MCF 10A (cell line): ENCODE measurements around the gene GPC5. TPM values are rescaled to one million over a fixed set of nuclear protein-coding genes. Genes with fewer than 3 reads are reported as not detected.

ENCODE experiments used
- BruUV-seq: library from RNA; stranded (reverse); fragments of 400-500 nt; replicated peaks from 2 replicates; lab custom pipeline; 2021; lab: Mats Ljungman, UMichigan
- CTCF ChIA-PET: fragments of 300-600 bp; sonication (Branson Sonifier 250); formaldehyde crosslinking; extraction: SDS; loops from one replicate; lab custom pipeline; 2021; ENCODE audit warnings: antibody characterized with exemption, inconsistent platforms; lab: Yijun Ruan, JAX
- POLR2A ChIA-PET: fragments of 300-600, 350-650 bp; sonication (Branson Sonifier 250); formaldehyde crosslinking; extraction: SDS; loops from one replicate; lab custom pipeline; 2020; ENCODE audit warnings: antibody characterized with exemption, inconsistent platforms; lab: Yijun Ruan, JAX
- DNase-seq: peaks from one replicate; pipeline ENCODE4 v3.0.0-alpha.2; 2018; ENCODE audit not compliant: unreplicated experiment
- H3K27ac Mint-ChIP-seq: one replicate; pipeline ENCODE4 v1.8.0; 2022; ENCODE audit warnings: mild to moderate bottlenecking, low read depth, mixed read lengths; ENCODE audit not compliant: unreplicated experiment
- H3K27me3 Mint-ChIP-seq: one replicate; pipeline ENCODE4 v1.8.0; 2022; ENCODE audit warnings: mixed read lengths; ENCODE audit not compliant: insufficient read depth, unreplicated experiment
- H3K36me3 Mint-ChIP-seq: one replicate; pipeline ENCODE4 v1.8.0; 2022; ENCODE audit warnings: mild to moderate bottlenecking, moderate library complexity, mixed read lengths; ENCODE audit not compliant: insufficient read depth, unreplicated experiment
- H3K4me1 Mint-ChIP-seq: one replicate; pipeline ENCODE4 v1.8.0; 2022; ENCODE audit warnings: mixed read lengths; ENCODE audit not compliant: insufficient read depth, unreplicated experiment
- H3K4me3 Mint-ChIP-seq: one replicate; pipeline ENCODE4 v1.8.0; 2022; ENCODE audit warnings: mild to moderate bottlenecking, moderate library complexity, mixed read lengths; ENCODE audit not compliant: unreplicated experiment
- H3K9me3 Mint-ChIP-seq: one replicate; pipeline ENCODE4 v1.8.0; 2022; ENCODE audit warnings: mixed read lengths; ENCODE audit not compliant: unreplicated experiment
- CTCF ChIP-seq: fragments of 200-600 bp; IDR thresholded peaks from one replicate; pipeline ENCODE4 v1.8.0; 2022; ENCODE audit warnings: antibody characterized with exemption, mild to moderate bottlenecking; ENCODE audit not compliant: unreplicated experiment
- intact Hi-C: fragments of 100-400 bp; cut with micrococcal nuclease; formaldehyde crosslinking; loops from 2 replicates; pipeline ENCODE4 v1.14.1; 2022
- total RNA-seq: library from RNA; stranded (reverse); gene quantifications from 2 replicates; pipeline ENCODE4 v1.2.3, GENCODE V29; 2022

GPC5 gene
- total RNA-seq, 1 experiment from 2014 or later: not detected

- H3K4me3 Mint-ChIP-seq: no peak overlapping the region
- no peak overlapping the region for H3K27ac Mint-ChIP-seq
- intact Hi-C loops: no loop called here
- H3K9me3 Mint-ChIP-seq: no peaks in the 10 kb centered on the region
- TF ChIP-seq CTCF: no peak
- no peak for DNase-seq
- H3K36me3 Mint-ChIP-seq: no peaks in the 10 kb centered on the region
- no peaks in the 10 kb centered on the region for H3K4me1 Mint-ChIP-seq
- POLR2A ChIA-PET: no interaction called here
- no TSS peak for BruUV-seq
- CTCF ChIA-PET: no interaction called here
- H3K27me3 Mint-ChIP-seq: no peaks in the 10 kb centered on the region
Observed at GRCh38 chr13:92609376-92609775, 1211.0 kb downstream of the GPC5 start.

- H3K27ac Mint-ChIP-seq: no peak overlapping the region
- intact Hi-C loops: no loop called here
- no TSS peak for BruUV-seq
Observed at GRCh38 chr13:92612892-92613291, 1214.5 kb downstream of the GPC5 start.

GRCh38 chr13:92613921-92614320 lies 1215.5 kb downstream of the GPC5 start:
- Mint-ChIP-seq H3K27me3 (no peaks in the 10 kb centered on the region), H3K4me1 (no peaks in the 10 kb centered on the region), H3K27ac (no peak overlapping the region), H3K36me3 (no peaks in the 10 kb centered on the region), H3K4me3 (no peak overlapping the region), H3K9me3 (no peaks in the 10 kb centered on the region)
- TF ChIP-seq CTCF: no peak
- ChIA-PET POLR2A (interaction anchor here (0.8 kb wide), 1 partner anchor 9 kb away, joined by 4 read pairs; no protein-coding TSS in a partner anchor), CTCF (no interaction called here)
- no TSS peak for BruUV-seq
- no peak for DNase-seq
- intact Hi-C loops: no loop called here

More at GRCh38 chr13:92612892-92613291, 1214.5 kb downstream of the GPC5 start:
- no peak for DNase-seq
- no peak for TF ChIP-seq CTCF
- ChIA-PET CTCF (no interaction called here), POLR2A (no interaction called here)
- H3K36me3 Mint-ChIP-seq: no peaks in the 10 kb centered on the region
- H3K4me3 Mint-ChIP-seq: no peak overlapping the region
- H3K4me1 Mint-ChIP-seq: no peaks in the 10 kb centered on the region
- H3K9me3 Mint-ChIP-seq: no peaks in the 10 kb centered on the region
- no peaks in the 10 kb centered on the region for H3K27me3 Mint-ChIP-seq

- H3K36me3 Mint-ChIP-seq: no peaks in the 10 kb centered on the region
- no peak for TF ChIP-seq CTCF
- DNase-seq: no peak
- H3K27me3 Mint-ChIP-seq: no peaks in the 10 kb centered on the region
- H3K4me3 Mint-ChIP-seq: no peak overlapping the region
- intact Hi-C loops: no loop called here
- H3K27ac Mint-ChIP-seq: no peak overlapping the region
- no TSS peak for BruUV-seq
- H3K4me1 Mint-ChIP-seq: no peaks in the 10 kb centered on the region
- CTCF ChIA-PET: no interaction called here
- POLR2A ChIA-PET: no interaction called here
- no peaks in the 10 kb centered on the region for H3K9me3 Mint-ChIP-seq
Observed at GRCh38 chr13:92621985-92622384, 1223.6 kb downstream of the GPC5 start.
